Activated naive CD4-positive, alpha-beta T cell treated with anti-CD3 and anti-CD28 coated beads, Interleukin-2, amount 50 U/mL, for 24 hours (primary cell): ENCODE measurements around the gene TRAF2.

Experiments used
- H3K27ac Mint-ChIP-seq: one replicate; pipeline ENCODE4 v1.8.0; 2021; ENCODE audit warnings: mild to moderate bottlenecking, mixed read lengths
- H3K27me3 Mint-ChIP-seq: one replicate; pipeline ENCODE4 v1.8.0; 2021; ENCODE audit warnings: mixed read lengths
- H3K36me3 Mint-ChIP-seq: one replicate; pipeline ENCODE4 v1.8.0; 2021; ENCODE audit warnings: mixed read lengths
- H3K4me1 Mint-ChIP-seq: one replicate; pipeline ENCODE4 v1.8.0; 2021; ENCODE audit warnings: mixed read lengths
- H3K4me3 Mint-ChIP-seq: one replicate; pipeline ENCODE4 v1.8.0; 2021; ENCODE audit warnings: mild to moderate bottlenecking, mixed read lengths
- H3K9me3 Mint-ChIP-seq: one replicate; pipeline ENCODE4 v1.8.0; 2021; ENCODE audit warnings: mixed read lengths

The TRAF2 gene

GRCh38 chr9:136960938-136961275, 74.6 kb downstream of the TRAF2 start:
- no peaks in the 10 kb centered on the region for H3K27me3 Mint-ChIP-seq
- H3K36me3 Mint-ChIP-seq = peaks cover 2% of the 10 kb centered on the region
- H3K27ac Mint-ChIP-seq = no peak overlapping the region
- H3K9me3 Mint-ChIP-seq = peaks cover 5% of the 10 kb centered on the region
- peaks cover 16% of the 10 kb centered on the region for H3K4me1 Mint-ChIP-seq
- H3K4me3 Mint-ChIP-seq = no peak overlapping the region

GRCh38 chr9:136961279-136962065, 75.2 kb downstream of the TRAF2 start:
- Mint-ChIP-seq H3K4me3 (no peak overlapping the region), H3K4me1 (peaks cover 22% of the 10 kb centered on the region), H3K27me3 (no peaks in the 10 kb centered on the region), H3K36me3 (peaks cover 2% of the 10 kb centered on the region), H3K27ac (no peak overlapping the region), H3K9me3 (peaks cover 4% of the 10 kb centered on the region)

GRCh38 chr9:136962163-136962562, 75.8 kb downstream of the TRAF2 start:
- Mint-ChIP-seq H3K27ac (no peak overlapping the region), H3K4me1 (peaks cover 23% of the 10 kb centered on the region), H3K27me3 (no peaks in the 10 kb centered on the region), H3K36me3 (no peaks in the 10 kb centered on the region), H3K4me3 (no peak overlapping the region), H3K9me3 (no peaks in the 10 kb centered on the region)

- peaks cover 23% of the 10 kb centered on the region for H3K4me1 Mint-ChIP-seq
- no peaks in the 10 kb centered on the region for H3K27me3 Mint-ChIP-seq
- no peaks in the 10 kb centered on the region for H3K9me3 Mint-ChIP-seq
- no peak overlapping the region for H3K4me3 Mint-ChIP-seq
- no peaks in the 10 kb centered on the region for H3K36me3 Mint-ChIP-seq
- H3K27ac Mint-ChIP-seq = no peak overlapping the region
Measured at GRCh38 chr9:136962701-136963248, 76.5 kb downstream of the TRAF2 start.

- H3K4me3 Mint-ChIP-seq = no peak overlapping the region
- H3K27ac Mint-ChIP-seq = no peak overlapping the region
- no peaks in the 10 kb centered on the region for H3K36me3 Mint-ChIP-seq
- H3K27me3 Mint-ChIP-seq = no peaks in the 10 kb centered on the region
- no peaks in the 10 kb centered on the region for H3K9me3 Mint-ChIP-seq
- H3K4me1 Mint-ChIP-seq = peaks cover 23% of the 10 kb centered on the region
Measured at GRCh38 chr9:136963341-136963740, 77.0 kb downstream of the TRAF2 start.

- Mint-ChIP-seq H3K4me1 (peaks cover 23% of the 10 kb centered on the region), H3K27ac (no peak overlapping the region), H3K27me3 (no peaks in the 10 kb centered on the region), H3K9me3 (no peaks in the 10 kb centered on the region), H3K4me3 (no peak overlapping the region), H3K36me3 (no peaks in the 10 kb centered on the region)
Measured at GRCh38 chr9:136963751-136964150, 77.4 kb downstream of the TRAF2 start.

- no peaks in the 10 kb centered on the region for H3K36me3 Mint-ChIP-seq
- no peak overlapping the region for H3K4me3 Mint-ChIP-seq
- no peaks in the 10 kb centered on the region for H3K9me3 Mint-ChIP-seq
- no peak overlapping the region for H3K27ac Mint-ChIP-seq
- H3K4me1 Mint-ChIP-seq = peaks cover 23% of the 10 kb centered on the region
- H3K27me3 Mint-ChIP-seq = no peaks in the 10 kb centered on the region
Measured at GRCh38 chr9:136964171-136964689, 77.9 kb downstream of the TRAF2 start.

- H3K36me3 Mint-ChIP-seq = no peaks in the 10 kb centered on the region
- no peak overlapping the region for H3K4me3 Mint-ChIP-seq
- H3K9me3 Mint-ChIP-seq = no peaks in the 10 kb centered on the region
- H3K27me3 Mint-ChIP-seq = no peaks in the 10 kb centered on the region
- H3K4me1 Mint-ChIP-seq = peaks cover 22% of the 10 kb centered on the region
- H3K27ac Mint-ChIP-seq = no peak overlapping the region
Measured at GRCh38 chr9:136964833-136965422, 78.6 kb downstream of the TRAF2 start.

- Mint-ChIP-seq H3K4me3 (peak overlapping the region; percentile 24), H3K9me3 (no peaks in the 10 kb centered on the region), H3K4me1 (peaks cover 20% of the 10 kb centered on the region), H3K36me3 (no peaks in the 10 kb centered on the region), H3K27me3 (no peaks in the 10 kb centered on the region), H3K27ac (no peak overlapping the region)
Measured at GRCh38 chr9:136965771-136966484, 79.6 kb downstream of the TRAF2 start.

GRCh38 chr9:136968333-136969127, 82.2 kb downstream of the TRAF2 start:
- Mint-ChIP-seq H3K9me3 (no peaks in the 10 kb centered on the region), H3K27ac (peak overlapping the region; percentile 17), H3K4me1 (peaks cover 20% of the 10 kb centered on the region), H3K36me3 (no peaks in the 10 kb centered on the region), H3K4me3 (no peak overlapping the region), H3K27me3 (no peaks in the 10 kb centered on the region)

GRCh38 chr9:136969150-136969549, 82.8 kb downstream of the TRAF2 start:
- Mint-ChIP-seq H3K27ac (peak overlapping the region; percentile 17), H3K4me3 (no peak overlapping the region), H3K36me3 (no peaks in the 10 kb centered on the region), H3K27me3 (no peaks in the 10 kb centered on the region), H3K4me1 (peaks cover 20% of the 10 kb centered on the region), H3K9me3 (no peaks in the 10 kb centered on the region)

- no peaks in the 10 kb centered on the region for H3K36me3 Mint-ChIP-seq
- no peaks in the 10 kb centered on the region for H3K9me3 Mint-ChIP-seq
- no peak overlapping the region for H3K4me3 Mint-ChIP-seq
- H3K4me1 Mint-ChIP-seq = peaks cover 14% of the 10 kb centered on the region
- H3K27me3 Mint-ChIP-seq = no peaks in the 10 kb centered on the region
- peak overlapping the region; percentile 17 for H3K27ac Mint-ChIP-seq
Measured at GRCh38 chr9:136969774-136970173, 83.5 kb downstream of the TRAF2 start.

- no peaks in the 10 kb centered on the region for H3K9me3 Mint-ChIP-seq
- H3K27me3 Mint-ChIP-seq = no peaks in the 10 kb centered on the region
- peaks cover 18% of the 10 kb centered on the region for H3K4me1 Mint-ChIP-seq
- no peak overlapping the region for H3K27ac Mint-ChIP-seq
- H3K36me3 Mint-ChIP-seq = no peaks in the 10 kb centered on the region
- no peak overlapping the region for H3K4me3 Mint-ChIP-seq
Measured at GRCh38 chr9:136970361-136970760, 84.0 kb downstream of the TRAF2 start.

GRCh38 chr9:136971746-136972145, 85.4 kb downstream of the TRAF2 start:
- no peaks in the 10 kb centered on the region for H3K27me3 Mint-ChIP-seq
- H3K27ac Mint-ChIP-seq = no peak overlapping the region
- no peak overlapping the region for H3K4me3 Mint-ChIP-seq
- H3K36me3 Mint-ChIP-seq = no peaks in the 10 kb centered on the region
- no peaks in the 10 kb centered on the region for H3K9me3 Mint-ChIP-seq
- H3K4me1 Mint-ChIP-seq = peaks cover 7% of the 10 kb centered on the region

- Mint-ChIP-seq H3K4me3 (no peak overlapping the region), H3K9me3 (no peaks in the 10 kb centered on the region), H3K27ac (no peak overlapping the region), H3K27me3 (no peaks in the 10 kb centered on the region), H3K36me3 (no peaks in the 10 kb centered on the region), H3K4me1 (peaks cover 7% of the 10 kb centered on the region)
Measured at GRCh38 chr9:136972335-136972734, 86.0 kb downstream of the TRAF2 start.
